Cardiac muscle cell (in vitro differentiated cells and primary cell): ENCODE data around the gene RNF40. TPM values are rescaled to one million over a fixed set of nuclear protein-coding genes. Genes with fewer than 3 reads are reported as not detected.

Source experiments
- DNase-seq, 2 donors: peaks; one replicate each; pipeline versions ENCODE4 v3.0.0 to v3.0.0-alpha.2; 2010 to 2017; ENCODE audit warnings: low read depth in 1 of 2, low spot score in 1 of 2
- H3K27ac ChIP-seq: fragments of 200-600 bp; sonication (generic); 2 replicates; pipeline ENCODE4 v1.5.1; 2016
- H3K27me3 ChIP-seq: fragments of 200-600 bp; sonication (generic); 2 replicates; pipeline ENCODE4 v1.6.0; 2016; ENCODE audit warnings: control low read depth
- H3K36me3 ChIP-seq: fragments of 200-600 bp; sonication (generic); 2 replicates; pipeline ENCODE4 v1.5.1; 2016; ENCODE audit warnings: control low read depth
- H3K4me1 ChIP-seq: fragments of 200-600 bp; sonication (generic); 2 replicates; pipeline ENCODE4 v1.8.1; 2017; ENCODE audit warnings: low read depth, mild to moderate bottlenecking, mixed run types
- H3K4me3 ChIP-seq: fragments of 200-600 bp; sonication (generic); 2 replicates; pipeline ENCODE4 v1.5.1; 2016; ENCODE audit warnings: mild to moderate bottlenecking
- H3K9me3 ChIP-seq: fragments of 200-600 bp; sonication (generic); 2 replicates; pipeline ENCODE4 v1.5.1; 2017; ENCODE audit warnings: low read depth, mild to moderate bottlenecking, control low read depth
- CTCF ChIP-seq: IDR thresholded peaks from 2 replicates; pipeline ENCODE4 v1.5.1; 2012; ENCODE audit warnings: low read depth, mild to moderate bottlenecking, low read length
- polyA plus RNA-seq: library from polyadenylated mRNA; unstranded; fragments of >200 nt; fragmentation: Nextera tagmentation; extraction: Ambion mirVana; gene quantifications from 2 replicates; pipeline ENCODE4 v1.2.1, GENCODE V29; 2016
- total RNA-seq: library from RNA; depleted of rRNA; stranded (reverse); fragments of >200 nt; gene quantifications from 2 replicates; pipeline ENCODE4 v1.2.3, GENCODE V29; 2016

Gene RNF40
- total and polyA plus RNA-seq, 2 experiments from 2014 or later, result 76.3 to 104 TPM

DNA sequence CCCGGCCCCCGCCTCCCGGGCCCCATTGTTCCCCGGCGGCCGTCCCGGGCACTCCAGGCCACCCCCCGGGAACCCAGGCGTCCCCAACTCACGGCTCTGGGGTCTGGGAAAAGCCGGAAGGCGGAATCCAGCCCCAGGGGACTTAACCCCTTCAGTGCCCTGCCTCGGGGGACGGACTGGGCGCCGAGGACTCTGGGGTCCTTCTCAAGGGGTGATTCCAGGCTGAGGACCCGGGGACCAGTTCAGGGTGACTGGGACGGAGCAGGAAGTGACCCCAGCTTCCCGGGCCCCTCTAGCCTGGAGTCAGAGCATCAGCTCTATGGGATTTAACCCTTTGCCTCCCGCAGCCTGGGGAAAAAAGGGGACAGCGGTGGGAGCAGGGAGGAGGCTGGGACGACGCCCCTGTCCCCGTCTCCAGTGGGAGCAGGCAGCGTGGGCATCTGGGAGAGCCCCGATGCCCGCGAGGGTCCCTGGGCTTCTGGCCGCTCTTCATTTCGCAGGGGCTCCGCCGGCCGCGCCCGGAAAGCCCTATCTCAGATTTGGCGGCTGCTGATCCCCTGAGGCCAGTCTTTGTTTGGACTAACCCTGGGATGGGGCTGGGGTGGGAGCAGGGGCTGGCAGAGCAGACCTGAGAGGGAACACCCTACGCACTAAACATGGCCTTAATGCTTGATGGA lies 25.0 kb downstream of the RNF40 start, which contains the start of gene ZNF629:
ZNF629 (minus strand) TSS at position 270 of the 677 bp plus-strand sequence. CDS start 2,723 bp downstream, outside the sequence.
- no peak for TF ChIP-seq CTCF
- peak; percentile 79 to 85 for DNase-seq
- H3K4me3 ChIP-seq, result peak within 1 kb of the TSS; percentile 97
- H3K9me3 ChIP-seq, result no peaks in the 10 kb centered on the region
- H3K27me3 ChIP-seq, result no peaks in the 10 kb centered on the region
- peaks cover 10% of the 10 kb centered on the region for H3K4me1 ChIP-seq
- peak within 1 kb of the TSS; percentile 89 for H3K27ac ChIP-seq
- peaks cover 17% of the 10 kb centered on the region for H3K36me3 ChIP-seq

- H3K4me3 ChIP-seq, result peak overlapping the region; percentile 97
- H3K36me3 ChIP-seq, result peaks cover 10% of the 10 kb centered on the region
- TF ChIP-seq CTCF, result no peak
- H3K27ac ChIP-seq, result peak overlapping the region; percentile 89
- DNase-seq, result no peak
- H3K9me3 ChIP-seq, result no peaks in the 10 kb centered on the region
- H3K4me1 ChIP-seq, result peaks cover 10% of the 10 kb centered on the region
- no peaks in the 10 kb centered on the region for H3K27me3 ChIP-seq
These were observed 25.7 kb downstream of the RNF40 start for GRCh38 chr16:30787613-30788378.

DNA sequence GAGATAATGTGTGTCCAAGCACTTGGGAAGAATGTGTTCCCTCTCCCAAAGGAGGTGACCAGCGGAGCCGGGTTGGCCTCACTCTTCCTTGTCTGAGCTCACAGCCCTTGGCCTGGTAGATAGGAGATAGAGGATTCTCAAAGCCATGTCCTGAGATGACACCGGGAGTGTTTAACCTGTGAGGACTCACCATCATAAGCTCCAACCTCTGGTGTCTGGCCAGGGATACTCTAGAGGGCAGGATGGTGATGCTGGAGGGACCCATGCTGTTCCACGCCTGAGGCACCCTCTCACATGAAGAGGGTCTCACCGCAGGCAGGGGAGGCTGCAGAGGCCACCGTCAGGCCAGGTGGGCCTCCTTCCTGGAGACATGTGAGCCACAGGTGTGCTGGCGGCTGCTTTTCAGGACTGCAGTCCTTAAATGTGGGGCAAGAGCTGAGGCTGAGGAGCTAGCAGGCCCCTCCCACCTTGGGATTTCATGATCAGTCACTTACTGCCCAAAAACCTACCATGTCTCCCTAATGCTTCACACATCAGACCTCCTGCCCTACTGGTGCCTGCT lies 31.5 kb downstream of the RNF40 start:
- Histone ChIP-seq H3K4me1 (no peaks in the 10 kb centered on the region), H3K4me3 (no peak overlapping the region), H3K27ac (no peak overlapping the region), H3K27me3 (no peaks in the 10 kb centered on the region), H3K36me3 (no peaks in the 10 kb centered on the region), H3K9me3 (no peaks in the 10 kb centered on the region)
- TF ChIP-seq CTCF, result no peak
- DNase-seq, result no peak

DNA sequence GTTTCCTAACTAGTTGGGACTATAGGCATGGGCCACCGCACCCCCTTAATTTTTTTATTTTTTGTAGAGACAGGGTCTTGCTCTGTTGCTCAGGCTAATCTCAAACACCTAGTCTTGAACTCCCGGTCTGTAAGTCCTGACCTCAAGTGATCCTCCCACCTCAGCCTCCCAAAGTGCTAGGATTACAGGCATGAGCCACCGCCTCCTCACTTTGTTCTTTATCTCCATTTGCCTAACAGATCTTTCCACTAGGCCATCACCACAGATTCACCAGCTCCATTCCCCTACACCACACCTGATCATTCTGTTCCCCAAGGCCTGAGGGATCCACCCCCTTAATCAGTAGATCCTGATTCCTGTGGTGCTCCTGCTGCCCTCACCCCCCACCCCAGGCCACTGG lies 32.5 kb downstream of the RNF40 start:
- H3K36me3 ChIP-seq, result no peaks in the 10 kb centered on the region
- no peaks in the 10 kb centered on the region for H3K4me1 ChIP-seq
- DNase-seq, result no peak
- TF ChIP-seq CTCF, result no peak
- H3K27me3 ChIP-seq, result no peaks in the 10 kb centered on the region
- H3K27ac ChIP-seq, result no peak overlapping the region
- H3K9me3 ChIP-seq, result no peaks in the 10 kb centered on the region
- no peak overlapping the region for H3K4me3 ChIP-seq

- no peak overlapping the region for H3K4me3 ChIP-seq
- DNase-seq, result no peak
- H3K27me3 ChIP-seq, result no peaks in the 10 kb centered on the region
- no peak for TF ChIP-seq CTCF
- H3K4me1 ChIP-seq, result no peaks in the 10 kb centered on the region
- H3K27ac ChIP-seq, result no peak overlapping the region
- H3K9me3 ChIP-seq, result no peaks in the 10 kb centered on the region
- H3K36me3 ChIP-seq, result no peaks in the 10 kb centered on the region
These were observed 35.7 kb downstream of the RNF40 start for GRCh38 chr16:30797670-30798309.
